ENCODE data around the gene CDC42BPA.

CDC42BPA gene

GRCh38 chr1:226945106-226945857, 373.0 kb downstream of the CDC42BPA start:
- Mint-ChIP-seq H3K27ac (peak overlapping the region; percentile 5), H3K36me3 (peaks cover 15% of the 10 kb centered on the region), H3K4me1 (peaks cover 72% of the 10 kb centered on the region), H3K4me3 (no peak overlapping the region), H3K9me3 (peaks cover 3% of the 10 kb centered on the region), H3K27me3 (no peaks in the 10 kb centered on the region)
- no peak for ATAC-seq

GRCh38 chr1:226943927-226944326, 374.4 kb downstream of the CDC42BPA start:
- H3K4me1 Mint-ChIP-seq = peaks cover 78% of the 10 kb centered on the region
- peak overlapping the region; percentile 67 for H3K27ac Mint-ChIP-seq
- H3K9me3 Mint-ChIP-seq = peaks cover 3% of the 10 kb centered on the region
- no peaks in the 10 kb centered on the region for H3K27me3 Mint-ChIP-seq
- no peak for ATAC-seq
- H3K36me3 Mint-ChIP-seq = peaks cover 15% of the 10 kb centered on the region
- no peak overlapping the region for H3K4me3 Mint-ChIP-seq

GRCh38 chr1:226943156-226943555, 375.1 kb downstream of the CDC42BPA start:
- no peaks in the 10 kb centered on the region for H3K27me3 Mint-ChIP-seq
- peaks cover 78% of the 10 kb centered on the region for H3K4me1 Mint-ChIP-seq
- no peak overlapping the region for H3K4me3 Mint-ChIP-seq
- no peak for ATAC-seq
- H3K27ac Mint-ChIP-seq = peak overlapping the region; percentile 21
- peaks cover 10% of the 10 kb centered on the region for H3K36me3 Mint-ChIP-seq
- peaks cover 1% of the 10 kb centered on the region for H3K9me3 Mint-ChIP-seq

- no peak overlapping the region for H3K4me3 Mint-ChIP-seq
- no peak for ATAC-seq
- no peaks in the 10 kb centered on the region for H3K27me3 Mint-ChIP-seq
- H3K4me1 Mint-ChIP-seq = peaks cover 76% of the 10 kb centered on the region
- H3K9me3 Mint-ChIP-seq = no peaks in the 10 kb centered on the region
- peaks cover 7% of the 10 kb centered on the region for H3K36me3 Mint-ChIP-seq
- no peak overlapping the region for H3K27ac Mint-ChIP-seq
Measured at GRCh38 chr1:226942392-226942791, 375.9 kb downstream of the CDC42BPA start.

- no peak for ATAC-seq
- peak overlapping the region; percentile 100 for H3K27ac Mint-ChIP-seq
- H3K27me3 Mint-ChIP-seq = no peaks in the 10 kb centered on the region
- peaks cover 62% of the 10 kb centered on the region for H3K4me1 Mint-ChIP-seq
- H3K36me3 Mint-ChIP-seq = peaks cover 7% of the 10 kb centered on the region
- peak overlapping the region; percentile 97 for H3K4me3 Mint-ChIP-seq
- H3K9me3 Mint-ChIP-seq = no peaks in the 10 kb centered on the region
Measured at GRCh38 chr1:226940806-226941067, 377.6 kb downstream of the CDC42BPA start.

GRCh38 chr1:226940029-226940805, 378.1 kb downstream of the CDC42BPA start, which contains the start of gene COQ8A:
Gene COQ8A (plus strand): TSS chr1:226940294. CDS start chr1:226961386, 21,092 bp downstream.
- peaks cover 57% of the 10 kb centered on the region for H3K4me1 Mint-ChIP-seq
- H3K4me3 Mint-ChIP-seq = peak within 1 kb of the TSS; percentile 97
- H3K9me3 Mint-ChIP-seq = peaks cover 4% of the 10 kb centered on the region
- peaks cover 12% of the 10 kb centered on the region for H3K36me3 Mint-ChIP-seq
- no peaks in the 10 kb centered on the region for H3K27me3 Mint-ChIP-seq
- H3K27ac Mint-ChIP-seq = peak within 1 kb of the TSS; percentile 100
- ATAC-seq = peak; percentile 99

All from stimulated activated memory B cell treated with anti-CD40 and anti-IgM and Interleukin-4, amounts not matched to agents 10 μg/mL and 1 μg/mL and 100 μg/mL, for 72 hours (primary cell).